Duodenal mucosa (tissue), 2 donors: ENCODE data around the gene DLG4.

Experiments used
- H3K27ac ChIP-seq: one replicate; pipeline ENCODE4 v1.7.0; 2013; ENCODE audit warnings: low read depth, low read length
- H3K27me3 ChIP-seq, 2 donors: one replicate each; pipeline ENCODE4 v1.7.0; 2013; ENCODE audit warnings: low read length in 2 of 2, control low read depth in 1 of 2; ENCODE audit not compliant: insufficient read depth in 2 of 2, control insufficient read depth in 1 of 2
- H3K36me3 ChIP-seq, 2 donors: one replicate each; pipeline ENCODE4 v1.7.0; 2013; ENCODE audit warnings: low read length in 2 of 2, control low read depth in 1 of 2; ENCODE audit not compliant: insufficient read depth in 2 of 2, control insufficient read depth in 1 of 2
- H3K4me1 ChIP-seq, 2 donors: one replicate each; pipeline ENCODE4 v1.7.0; 2013; ENCODE audit warnings: low read length in 2 of 2, control low read depth in 1 of 2; ENCODE audit not compliant: insufficient read depth in 2 of 2, control insufficient read depth in 1 of 2
- H3K4me3 ChIP-seq, 2 donors: one replicate each; pipeline ENCODE4 v1.7.0; 2013; ENCODE audit warnings: low read length in 2 of 2, low read depth in 1 of 2
- H3K9ac ChIP-seq, 2 donors: one replicate each; pipeline ENCODE4 v1.7.0; 2013; ENCODE audit warnings: low read length in 2 of 2, low read depth in 1 of 2
- H3K9me3 ChIP-seq, 2 donors: one replicate each; pipeline ENCODE4 v1.7.0; 2013; ENCODE audit warnings: low read length in 2 of 2, control low read depth in 1 of 2; ENCODE audit not compliant: control insufficient read depth in 1 of 2

Gene DLG4

GRCh38 chr17:7205561-7205960 is 14.1 kb downstream of the DLG4 start:
- H3K36me3 ChIP-seq = peaks cover 0 to 5% of the 10 kb centered on the region in 2 donors
- H3K9me3 ChIP-seq = no peaks in the 10 kb centered on the region
- H3K27me3 ChIP-seq = no peaks in the 10 kb centered on the region
- H3K4me3 ChIP-seq = peak overlapping the region; percentile 74 to 79
- peak overlapping the region; percentile 32 to 64 for H3K9ac ChIP-seq
- H3K27ac ChIP-seq = peak overlapping the region; percentile 36
- H3K4me1 ChIP-seq = peaks cover 0 to 14% of the 10 kb centered on the region in 2 donors

DNA sequence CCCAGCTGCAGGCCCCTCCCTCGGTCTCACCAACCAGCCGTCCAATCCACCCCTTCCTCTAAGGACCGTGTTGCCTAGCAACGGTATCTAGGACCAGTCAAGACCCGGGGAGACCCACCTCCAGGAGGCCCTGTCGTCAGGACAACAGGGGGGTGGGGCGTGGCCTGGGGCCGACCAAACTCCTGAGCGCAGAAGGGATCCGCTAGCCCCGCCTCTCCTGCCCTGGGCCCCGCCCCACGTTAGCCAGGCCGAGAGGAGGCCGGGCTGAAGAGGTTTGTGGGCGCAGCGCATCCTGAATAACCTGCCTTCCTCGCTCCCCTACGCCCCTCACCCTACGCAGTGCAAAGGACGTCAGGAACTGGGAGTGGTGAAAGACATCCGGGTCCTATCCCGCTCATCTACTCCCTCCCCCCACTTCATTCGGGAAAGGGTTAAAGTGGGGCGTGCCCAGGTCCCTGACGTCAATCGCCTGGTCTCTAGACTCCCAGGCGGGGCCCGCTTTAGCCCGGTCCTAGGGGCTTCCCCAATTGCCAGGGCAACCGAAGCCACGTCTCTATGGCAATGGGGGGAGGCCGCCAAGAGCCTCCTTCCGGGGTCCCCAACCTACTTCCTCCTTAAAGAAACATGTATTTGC is 14.7 kb downstream of the DLG4 start:
- Histone ChIP-seq H3K36me3 (peaks cover 0 to 5% of the 10 kb centered on the region in 2 donors), H3K4me3 (peak overlapping the region; percentile 74 to 79), H3K9me3 (no peaks in the 10 kb centered on the region), H3K27me3 (no peaks in the 10 kb centered on the region), H3K27ac (peak overlapping the region; percentile 36), H3K4me1 (peaks cover 0 to 14% of the 10 kb centered on the region in 2 donors), H3K9ac (peak overlapping the region; percentile 32 to 64)

DNA sequence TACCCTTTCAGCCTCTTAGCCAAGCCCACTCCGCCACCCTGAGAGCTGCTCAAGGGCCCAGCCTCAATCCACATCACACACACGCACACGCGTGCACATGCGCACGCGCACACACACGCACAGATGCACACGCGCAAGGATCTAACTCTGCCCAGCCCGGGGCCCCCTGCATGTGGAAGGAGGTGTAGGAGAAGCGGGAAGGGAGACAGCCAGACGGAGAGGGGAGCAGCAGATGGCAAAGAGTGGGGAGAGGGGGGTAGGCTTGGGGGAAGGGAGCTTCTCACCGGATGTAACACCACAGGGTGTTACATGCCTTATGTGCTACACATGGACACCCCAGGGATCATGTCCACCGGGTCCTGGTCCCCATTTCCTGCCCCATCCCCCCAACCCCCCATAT is 15.3 kb downstream of the DLG4 start:
- Histone ChIP-seq H3K4me1 (peaks cover 0 to 14% of the 10 kb centered on the region in 2 donors), H3K9ac (peak overlapping the region in 1 of 2 donors; percentile 32), H3K27me3 (no peaks in the 10 kb centered on the region), H3K9me3 (no peaks in the 10 kb centered on the region), H3K36me3 (peaks cover 0 to 5% of the 10 kb centered on the region in 2 donors), H3K27ac (no peak overlapping the region), H3K4me3 (peak overlapping the region; percentile 74 to 79)

GRCh38 chr17:7203391-7203790 is 16.2 kb downstream of the DLG4 start:
- H3K36me3 ChIP-seq = peaks cover 0 to 5% of the 10 kb centered on the region in 2 donors
- no peaks in the 10 kb centered on the region for H3K9me3 ChIP-seq
- H3K9ac ChIP-seq = no peak overlapping the region
- H3K4me3 ChIP-seq = no peak overlapping the region
- H3K27me3 ChIP-seq = no peaks in the 10 kb centered on the region
- no peak overlapping the region for H3K27ac ChIP-seq
- H3K4me1 ChIP-seq = peaks cover 0 to 14% of the 10 kb centered on the region in 2 donors

DNA sequence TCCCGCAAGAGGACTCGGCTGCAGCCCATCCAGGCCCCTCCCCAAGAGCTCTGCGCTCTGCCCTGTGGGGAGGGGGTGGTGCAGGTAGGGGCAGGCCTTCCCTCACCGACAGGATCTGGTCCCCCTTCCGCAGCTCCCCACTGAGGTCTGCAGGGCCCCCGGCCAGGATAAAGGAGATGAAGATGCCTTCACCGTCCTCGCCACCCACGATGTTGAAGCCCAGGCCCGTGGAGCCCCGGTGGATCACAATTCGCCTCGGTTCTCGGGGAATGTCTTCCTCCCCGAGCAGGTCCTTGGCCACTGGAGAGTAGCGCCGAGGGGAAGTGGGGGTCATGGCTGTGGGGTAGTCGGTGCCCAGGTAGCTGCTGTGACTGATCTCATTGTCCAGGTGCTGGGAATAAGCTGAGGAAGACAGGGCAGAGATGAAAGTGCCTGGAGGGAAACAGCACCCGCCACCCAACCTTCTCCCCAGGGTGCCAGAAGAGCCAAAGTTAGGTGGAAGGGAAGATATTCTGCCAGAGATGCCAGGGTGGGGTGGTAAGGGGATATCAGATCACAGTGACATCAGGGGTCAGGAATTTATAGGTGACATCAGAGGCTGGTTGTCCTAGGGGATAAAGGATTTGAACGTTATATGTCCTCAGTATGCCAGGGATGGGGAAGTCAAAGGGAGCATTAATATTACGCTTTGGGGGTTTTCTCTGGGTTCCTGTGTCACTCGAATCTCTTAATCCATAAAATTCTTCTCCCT is 22.8 kb downstream of the DLG4 start:
- Histone ChIP-seq H3K9ac (no peak overlapping the region), H3K27me3 (no peaks in the 10 kb centered on the region), H3K27ac (no peak overlapping the region), H3K4me3 (no peak overlapping the region), H3K4me1 (no peaks in the 10 kb centered on the region), H3K9me3 (no peaks in the 10 kb centered on the region), H3K36me3 (peaks cover 0 to 12% of the 10 kb centered on the region in 2 donors)

- Histone ChIP-seq H3K36me3 (peaks cover 0 to 12% of the 10 kb centered on the region in 2 donors), H3K9ac (no peak overlapping the region), H3K9me3 (no peaks in the 10 kb centered on the region), H3K4me3 (no peak overlapping the region), H3K27ac (no peak overlapping the region), H3K27me3 (no peaks in the 10 kb centered on the region), H3K4me1 (no peaks in the 10 kb centered on the region)
Observed at GRCh38 chr17:7195971-7196370, 23.7 kb downstream of the DLG4 start.

DNA sequence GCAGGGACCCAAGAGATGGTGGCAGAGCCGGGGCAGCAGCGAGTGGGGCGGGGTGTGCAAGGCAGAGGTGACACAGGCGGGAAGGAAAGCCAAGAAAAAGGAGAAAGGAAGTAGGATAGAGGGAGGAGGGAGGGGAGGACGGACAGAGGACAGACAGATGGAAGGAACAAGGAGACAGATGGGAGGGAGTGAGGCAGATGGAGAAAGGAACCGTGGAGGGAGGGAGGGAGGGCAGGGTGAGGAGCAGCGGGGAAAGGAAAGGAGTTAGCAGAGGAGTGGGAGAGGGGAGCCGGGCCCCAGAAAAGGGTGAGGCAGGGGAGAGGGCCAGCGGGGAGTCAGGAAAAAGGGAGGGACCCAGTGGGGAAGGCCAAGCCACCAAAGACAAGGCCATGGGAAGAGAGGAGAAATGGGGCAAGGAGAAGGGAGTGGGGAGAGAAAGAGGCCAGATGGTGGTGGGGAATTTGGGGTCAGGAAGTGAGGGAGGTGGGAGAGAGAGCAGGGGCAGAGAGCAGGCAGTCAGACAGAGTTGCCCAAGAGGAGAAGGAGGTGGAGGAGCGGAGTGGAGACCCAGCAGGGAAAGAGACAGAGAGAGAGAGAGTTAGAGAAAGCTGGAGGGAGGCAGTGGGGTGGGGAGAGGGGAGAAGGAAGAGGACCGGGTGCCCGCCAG is 27.2 kb downstream of the DLG4 start:
- no peak overlapping the region for H3K27ac ChIP-seq
- peaks cover 0 to 12% of the 10 kb centered on the region in 2 donors for H3K36me3 ChIP-seq
- no peaks in the 10 kb centered on the region for H3K27me3 ChIP-seq
- H3K4me1 ChIP-seq = no peaks in the 10 kb centered on the region
- no peak overlapping the region for H3K9ac ChIP-seq
- no peaks in the 10 kb centered on the region for H3K9me3 ChIP-seq
- H3K4me3 ChIP-seq = no peak overlapping the region

- Histone ChIP-seq H3K9ac (no peak overlapping the region), H3K9me3 (no peaks in the 10 kb centered on the region), H3K27me3 (no peaks in the 10 kb centered on the region), H3K27ac (no peak overlapping the region), H3K4me3 (no peak overlapping the region), H3K36me3 (peaks cover 0 to 12% of the 10 kb centered on the region in 2 donors), H3K4me1 (no peaks in the 10 kb centered on the region)
Observed at GRCh38 chr17:7191571-7192270, 27.9 kb downstream of the DLG4 start.

DNA sequence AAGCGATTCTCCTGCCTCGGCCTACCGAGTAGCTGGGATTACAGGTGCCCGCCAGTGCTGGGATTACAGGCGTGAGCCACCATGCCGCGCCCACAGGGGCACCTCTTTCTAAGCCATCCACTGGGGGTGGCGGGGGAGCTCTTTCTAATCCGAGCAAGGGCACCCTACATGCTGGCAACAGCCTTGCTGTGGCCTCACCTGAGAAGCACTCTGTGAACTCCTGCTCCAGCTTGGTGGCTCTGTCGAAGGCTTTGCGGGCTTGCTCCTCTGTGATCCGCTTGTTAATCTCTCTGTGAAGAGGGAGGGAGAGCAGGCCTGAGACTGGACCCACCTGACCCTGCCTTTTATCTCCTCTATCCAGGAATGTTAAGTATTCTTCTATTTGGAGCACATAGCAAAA is 28.6 kb downstream of the DLG4 start:
- Histone ChIP-seq H3K36me3 (peaks cover 0 to 9% of the 10 kb centered on the region in 2 donors), H3K9ac (no peak overlapping the region), H3K9me3 (no peaks in the 10 kb centered on the region), H3K27me3 (no peaks in the 10 kb centered on the region), H3K27ac (no peak overlapping the region), H3K4me1 (no peaks in the 10 kb centered on the region), H3K4me3 (no peak overlapping the region)
